CD4-positive, alpha-beta T cell treated with Interleukin-1 beta for 1 hour (primary cell): ENCODE measurements around the gene NLK.
"Not testable (repeated sequence)": the region's sequence is repeated elsewhere in the genome, so short reads cannot be mapped to it uniquely, and the experiment has no call there.

Source experiments
- DNase-seq, 2 donors: peaks; one replicate each; pipeline ENCODE4 v3.0.0-alpha.2; 2020 to 2022

Gene NLK

DNA sequence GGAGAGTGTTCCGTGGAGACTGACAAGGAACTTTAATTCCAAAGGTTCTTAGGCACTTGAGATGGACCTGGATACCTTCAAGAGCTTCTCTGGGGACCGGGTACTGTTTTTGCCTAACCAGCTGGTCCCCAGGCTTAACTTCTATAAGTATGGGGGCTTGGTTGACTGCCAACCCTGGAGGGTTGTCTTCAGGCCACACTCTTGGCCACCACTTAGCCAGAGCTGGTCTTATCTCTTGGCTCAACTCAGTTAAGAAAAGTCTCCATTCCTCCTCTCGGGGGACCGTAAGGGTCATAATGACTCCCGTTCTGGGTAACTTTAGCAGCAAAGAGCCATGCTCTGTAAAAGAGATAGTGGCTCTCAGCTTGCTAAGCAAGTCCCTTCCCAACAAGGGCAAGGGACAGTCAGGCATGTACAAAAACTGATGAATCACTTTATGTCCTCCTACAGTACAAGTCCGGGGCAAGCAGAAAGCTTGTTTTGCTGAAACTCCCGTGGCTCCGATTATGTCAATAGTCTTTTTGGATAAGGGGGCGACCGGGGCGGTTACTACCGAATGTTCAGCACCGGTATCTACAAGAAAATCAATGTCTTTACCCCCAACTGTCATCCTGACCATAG is 193.7 kb downstream of the NLK start:
- not testable (repeated sequence) for DNase-seq

DNA sequence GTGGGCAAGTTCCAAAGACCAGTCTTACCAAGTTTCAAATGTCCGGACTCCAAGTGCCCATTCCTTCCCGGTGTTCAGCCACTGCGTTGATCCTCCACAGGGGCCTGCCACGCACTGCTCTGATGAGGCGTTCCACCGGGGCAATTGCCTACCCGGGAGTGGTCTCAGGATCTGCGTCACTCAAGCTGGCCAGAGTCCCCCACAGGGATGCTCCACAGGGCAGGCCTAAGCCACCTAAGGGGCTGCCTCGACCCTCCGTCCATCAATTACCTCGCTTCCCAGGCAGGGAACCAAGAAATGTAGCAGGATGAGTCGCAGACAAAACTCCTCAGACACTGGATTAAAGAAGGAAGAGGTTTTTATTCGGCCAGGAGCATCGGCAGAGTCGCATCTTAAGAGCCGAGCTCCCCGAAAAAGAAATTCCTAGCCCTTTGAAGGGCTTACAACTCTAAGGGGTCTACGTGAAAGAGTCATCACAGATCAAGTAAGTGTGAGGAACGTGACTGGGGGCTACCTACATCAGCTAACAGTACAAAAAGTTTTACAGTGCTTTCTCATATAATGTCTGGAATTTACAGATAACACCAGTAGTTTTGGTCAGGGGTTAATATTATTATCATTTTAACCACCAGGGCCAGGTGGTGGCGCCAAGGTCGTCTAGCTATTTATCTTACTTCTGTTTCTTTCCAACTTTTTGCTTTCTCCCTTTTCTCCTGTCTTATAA is 196.2 kb downstream of the NLK start:
- not testable (repeated sequence) for DNase-seq

DNA sequence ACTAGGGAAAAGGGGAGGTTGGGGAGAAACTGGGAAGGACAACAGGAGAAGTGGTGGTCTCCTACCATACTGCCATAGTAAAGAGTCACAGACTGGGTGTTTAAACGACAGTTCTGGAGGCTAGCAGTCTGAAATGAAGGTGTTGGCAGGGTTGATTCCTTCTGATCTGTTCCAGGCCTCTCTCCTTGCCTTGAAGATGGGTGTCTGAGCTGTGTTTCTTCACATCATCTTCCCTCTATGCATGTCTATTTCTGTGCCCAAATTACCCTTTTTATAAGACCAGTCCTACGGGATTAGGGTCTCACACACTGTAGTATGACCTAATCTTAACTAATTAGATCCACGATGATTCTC is 196.8 kb downstream of the NLK start:
- DNase-seq, result no peak

DNA sequence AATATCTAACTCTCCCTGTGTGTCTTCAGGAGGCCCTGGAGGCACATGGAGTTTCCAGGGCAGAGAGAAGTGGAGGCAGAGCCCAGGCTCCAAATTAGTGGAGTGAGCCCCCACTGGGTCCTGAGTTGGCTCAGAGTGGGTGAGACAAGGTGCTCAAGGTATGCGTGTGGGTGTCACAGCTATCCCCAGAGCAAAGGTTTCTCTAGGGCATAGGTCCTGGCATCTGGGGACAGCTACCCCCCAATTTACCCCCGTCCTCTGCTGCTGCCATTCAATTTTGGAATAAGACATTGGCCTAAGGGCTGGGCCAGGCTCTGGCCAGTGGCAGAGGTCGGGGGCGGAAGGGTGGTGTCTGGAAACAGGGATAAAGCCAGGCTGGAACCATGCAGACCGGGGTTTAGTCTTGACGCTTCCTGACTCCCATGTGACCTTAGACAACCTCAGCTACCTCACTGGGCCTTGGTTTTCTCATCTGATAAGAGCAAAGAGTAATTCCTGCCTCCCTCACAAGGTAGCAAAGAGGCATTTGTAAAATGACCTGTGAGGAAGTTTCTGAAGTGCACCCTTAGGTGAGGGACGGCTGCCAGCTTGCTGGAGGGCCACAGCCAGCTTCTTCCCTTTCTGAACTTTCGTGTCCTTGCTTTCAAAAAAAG is 198.3 kb downstream of the NLK start:
- no peak for DNase-seq

DNA sequence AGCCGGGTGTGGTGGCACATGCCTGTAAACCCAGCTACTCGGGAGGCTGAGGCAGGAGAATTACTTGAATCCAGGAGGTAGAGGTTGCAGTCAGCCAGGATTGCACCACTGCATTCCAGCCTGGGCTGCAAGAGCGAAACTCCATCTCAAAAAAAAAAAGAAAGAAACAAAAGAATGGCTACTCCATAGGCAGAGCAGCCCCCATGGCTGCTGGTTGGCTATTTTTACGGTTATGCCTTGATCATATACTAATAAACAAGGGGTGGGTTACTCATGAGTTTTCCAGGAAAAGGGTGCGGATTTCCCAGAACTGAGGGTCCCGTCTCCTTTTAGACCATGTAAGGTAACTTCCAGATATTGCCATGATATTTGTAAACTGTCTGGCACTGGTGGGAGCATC is 200.3 kb downstream of the NLK start:
- no peak for DNase-seq

DNA sequence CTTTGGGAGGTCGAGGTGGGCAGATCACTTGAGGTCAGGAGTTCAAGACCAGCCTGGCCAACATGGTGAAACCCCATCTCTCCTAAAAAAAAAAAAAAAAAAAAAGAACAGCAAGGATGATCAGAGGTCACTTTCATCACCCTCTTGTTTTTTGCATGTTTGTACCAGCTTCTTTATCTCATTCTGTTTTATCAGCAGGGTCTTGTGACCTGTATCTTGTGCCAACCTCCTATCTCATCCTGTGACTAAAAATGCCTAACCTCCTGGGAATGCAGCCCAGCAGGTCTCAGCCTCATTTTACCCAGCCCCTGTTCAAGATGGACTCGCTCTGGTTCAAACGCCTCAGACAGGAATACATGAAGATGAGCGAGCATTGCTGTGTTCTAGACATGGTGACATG is 200.8 kb downstream of the NLK start:
- not testable (repeated sequence) for DNase-seq

DNA sequence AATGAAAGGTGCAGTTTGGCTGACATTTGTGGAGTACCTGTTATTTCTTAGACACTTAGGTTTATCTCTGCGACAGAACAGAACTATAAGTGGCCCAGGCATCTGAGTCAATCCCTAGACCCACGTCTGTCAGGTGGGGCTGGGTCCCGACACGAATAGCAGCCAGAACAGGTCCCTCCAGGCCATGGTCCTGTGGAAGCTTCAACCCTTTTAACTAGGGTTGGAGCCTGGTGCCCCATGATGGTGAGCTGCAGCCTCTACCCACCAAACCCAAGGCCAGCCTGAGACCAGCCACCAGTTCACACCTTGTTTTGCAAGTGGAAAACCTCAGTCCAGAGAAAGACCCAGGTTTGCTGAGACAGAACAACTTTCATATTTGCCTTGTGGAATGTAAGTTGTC is 202.0 kb downstream of the NLK start:
- DNase-seq, result no peak
